GM19023 (cell line): ENCODE measurements around the gene ALOX12.
"Not testable (repeated sequence)": the region's sequence is repeated elsewhere in the genome, so short reads cannot be mapped to it uniquely, and the experiment has no call there.

Experiments used
- ATAC-seq: cut with Tn5 transposase; IDR thresholded peaks from one replicate; pipeline ENCODE4 v1.9.1; 2021; ENCODE audit warnings: mild to moderate bottlenecking, moderate library complexity; ENCODE audit not compliant: unreplicated experiment

Gene ALOX12

GRCh38 chr17:7043182-7043496, 47.3 kb downstream of the ALOX12 start:
- no peak for ATAC-seq

- no peak for ATAC-seq
Observed at GRCh38 chr17:7043497-7044198, 47.8 kb downstream of the ALOX12 start, which contains the start of gene SLC16A11. TSS of gene SLC16A11 (minus strand) at chr17:7044092. CDS start at chr17:7043513, 579 bp downstream.

DNA sequence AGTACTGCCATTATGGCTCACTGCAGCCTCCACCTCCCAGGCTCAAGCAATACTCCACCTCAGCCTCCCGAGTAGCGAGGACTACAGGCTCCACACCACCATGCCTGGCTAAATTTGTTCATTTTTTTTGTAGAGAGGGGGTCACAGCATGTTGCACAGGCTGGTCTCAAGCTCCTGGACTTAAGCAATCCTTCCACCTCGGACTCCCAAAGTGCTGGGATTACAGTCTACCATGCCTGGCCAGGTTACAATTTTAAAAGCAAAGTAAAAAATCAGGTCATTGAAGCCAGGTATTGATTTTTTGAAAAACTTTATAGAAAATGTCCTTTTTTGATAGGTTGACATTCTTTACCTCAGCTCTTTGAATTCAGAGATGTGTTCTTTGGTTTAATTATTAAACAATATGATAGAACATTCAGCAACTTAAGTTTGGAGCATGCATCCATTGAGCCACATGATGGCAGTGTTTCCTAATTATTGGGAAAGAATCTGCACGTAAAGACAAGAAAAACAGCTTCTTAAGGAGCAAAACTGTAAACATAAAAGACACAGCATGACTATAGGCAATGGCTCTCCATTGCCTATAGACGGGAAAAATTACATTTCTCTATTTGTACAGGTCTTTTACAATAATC, 49.8 kb downstream of the ALOX12 start:
- no peak for ATAC-seq

- ATAC-seq = no peak
Observed at GRCh38 chr17:7046127-7046724, 50.4 kb downstream of the ALOX12 start.

- ATAC-seq = not testable (repeated sequence)
Observed at GRCh38 chr17:7046725-7047397, 51.0 kb downstream of the ALOX12 start.

DNA sequence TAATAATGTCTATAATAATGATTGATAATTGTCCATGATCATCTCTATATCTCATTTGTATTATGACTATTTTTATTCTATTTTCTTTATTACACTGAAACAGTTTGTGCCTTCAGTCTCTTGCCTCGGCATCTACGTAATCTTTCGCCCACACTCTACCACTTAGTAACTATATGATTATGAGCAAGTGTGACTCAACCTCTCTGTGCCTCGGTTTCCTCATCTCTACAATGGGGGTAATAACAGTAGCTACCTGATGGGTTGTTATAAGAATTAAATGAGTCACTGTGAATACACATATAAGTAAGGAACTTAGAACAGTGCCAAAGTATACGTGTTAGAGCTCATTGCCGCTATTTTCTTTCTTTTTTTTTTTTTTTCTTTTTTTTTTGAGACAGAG, 51.7 kb downstream of the ALOX12 start:
- ATAC-seq = no peak

GRCh38 chr17:7048968-7049367, 53.1 kb downstream of the ALOX12 start:
- no peak for ATAC-seq

DNA sequence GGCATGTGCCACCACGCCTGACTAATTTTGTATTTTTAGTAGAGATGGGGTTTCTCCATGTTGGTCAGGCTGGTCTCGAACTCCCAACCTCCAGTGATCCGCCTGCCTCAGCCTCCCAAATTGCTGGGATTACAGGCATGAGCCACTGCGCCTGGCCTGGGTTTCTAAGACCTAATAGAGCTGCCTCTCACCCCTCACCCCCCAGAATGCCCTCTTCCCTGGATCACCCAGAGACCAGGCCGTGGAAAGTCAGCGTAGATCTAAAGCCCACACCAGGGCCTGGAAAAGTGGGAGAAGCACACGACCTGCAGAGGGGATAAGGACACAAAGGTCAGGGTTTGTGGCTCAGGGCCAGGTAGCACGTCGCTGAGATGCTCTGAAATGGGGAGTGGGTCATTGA, 54.7 kb downstream of the ALOX12 start:
- not testable (repeated sequence) for ATAC-seq

GRCh38 chr17:7056386-7056785, 60.5 kb downstream of the ALOX12 start:
- no peak for ATAC-seq

GRCh38 chr17:7058831-7059447, 63.1 kb downstream of the ALOX12 start:
- no peak for ATAC-seq
